Esophagus squamous epithelium (tissue), 4 donors: ENCODE measurements around the gene CACNA1B.

Source experiments
- POLR2A ChIP-seq, 4 donors: fragments of 450-650 bp; IDR thresholded peaks; one replicate each; pipeline ENCODE4 v1.6.1; 2017; ENCODE audit warnings: antibody characterized with exemption in 4 of 4, mild to moderate bottlenecking in 4 of 4, moderate library complexity in 3 of 4
- TF ChIP-seq, protein P1 (sequence below), 6 experiments: fragments of 450-650 bp in 4 of 6; fragments of 200-600 bp in 2 of 6; sonication (generic) in 2 of 6; IDR thresholded peaks; one replicate each; pipeline ENCODE4 v1.5.1; 2016 to 2019; ENCODE audit warnings: antibody characterized with exemption in 6 of 6, mild to moderate bottlenecking in 4 of 6, moderate library complexity in 4 of 6

DNA sequence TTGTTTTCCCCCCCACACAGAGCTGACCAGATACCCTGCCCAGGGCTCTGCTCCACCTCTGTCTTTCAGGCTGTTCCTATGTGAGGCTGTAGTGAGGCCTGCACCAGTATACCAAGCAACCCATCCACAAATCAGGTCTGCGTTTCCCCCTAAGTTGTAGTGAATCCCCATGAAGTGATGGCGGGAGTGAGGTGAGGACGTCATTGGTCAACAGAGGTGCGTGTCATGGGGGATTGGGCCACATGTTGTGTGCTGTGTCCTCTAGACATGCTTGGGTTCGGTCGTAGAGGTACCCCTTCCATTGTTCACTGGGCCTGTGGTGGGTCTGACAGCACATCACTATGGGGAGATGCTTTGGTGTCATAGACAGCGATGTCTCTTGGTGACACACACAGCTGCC, 184.6 kb downstream of the CACNA1B start:
- TF ChIP-seq, protein P1, sequence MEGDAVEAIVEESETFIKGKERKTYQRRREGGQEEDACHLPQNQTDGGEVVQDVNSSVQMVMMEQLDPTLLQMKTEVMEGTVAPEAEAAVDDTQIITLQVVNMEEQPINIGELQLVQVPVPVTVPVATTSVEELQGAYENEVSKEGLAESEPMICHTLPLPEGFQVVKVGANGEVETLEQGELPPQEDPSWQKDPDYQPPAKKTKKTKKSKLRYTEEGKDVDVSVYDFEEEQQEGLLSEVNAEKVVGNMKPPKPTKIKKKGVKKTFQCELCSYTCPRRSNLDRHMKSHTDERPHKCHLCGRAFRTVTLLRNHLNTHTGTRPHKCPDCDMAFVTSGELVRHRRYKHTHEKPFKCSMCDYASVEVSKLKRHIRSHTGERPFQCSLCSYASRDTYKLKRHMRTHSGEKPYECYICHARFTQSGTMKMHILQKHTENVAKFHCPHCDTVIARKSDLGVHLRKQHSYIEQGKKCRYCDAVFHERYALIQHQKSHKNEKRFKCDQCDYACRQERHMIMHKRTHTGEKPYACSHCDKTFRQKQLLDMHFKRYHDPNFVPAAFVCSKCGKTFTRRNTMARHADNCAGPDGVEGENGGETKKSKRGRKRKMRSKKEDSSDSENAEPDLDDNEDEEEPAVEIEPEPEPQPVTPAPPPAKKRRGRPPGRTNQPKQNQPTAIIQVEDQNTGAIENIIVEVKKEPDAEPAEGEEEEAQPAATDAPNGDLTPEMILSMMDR (IDR thresholded peaks at IDR 0.05) = no peak
- TF ChIP-seq POLR2A (IDR thresholded peaks at IDR 0.05) = no peak
